Liver (tissue), 3 donors: ENCODE data around the gene HRH1.

Experiments
- EGR1 ChIP-seq, 2 donors: IDR thresholded peaks; 2 replicates each; pipeline ENCODE4 v1.6.1; 2016 to 2018; ENCODE audit warnings: antibody characterized with exemption in 2 of 2, low read depth in 2 of 2
- FOXA1 ChIP-seq: IDR thresholded peaks from 2 replicates; pipeline ENCODE4 v1.6.1; 2016; ENCODE audit warnings: antibody characterized with exemption
- JUND ChIP-seq, 2 donors: IDR thresholded peaks; 2 replicates each; pipeline ENCODE4 v1.6.1; 2016; ENCODE audit warnings: antibody characterized with exemption in 2 of 2
- RAD21 ChIP-seq, 2 donors: IDR thresholded peaks; 2 replicates each; pipeline ENCODE4 v1.6.1; 2016; ENCODE audit warnings: antibody characterized with exemption in 2 of 2, mild to moderate bottlenecking in 2 of 2
- SP1 ChIP-seq: IDR thresholded peaks from 2 replicates; pipeline ENCODE4 v1.6.1; 2018; ENCODE audit warnings: antibody characterized with exemption, mild to moderate bottlenecking
- TAF1 ChIP-seq: conservative IDR thresholded peaks from 2 replicates; pipeline ENCODE4 v1.6.1; 2016; ENCODE audit warnings: antibody characterized with exemption, mild to moderate bottlenecking
- TF ChIP-seq, protein P1 (sequence below): fragments of 150-350 bp; IDR thresholded peaks from 2 replicates; pipeline ENCODE4 v1.5.1; 2017; ENCODE audit warnings: improper control_type of control experiment, low read depth, low read length; ENCODE audit not compliant: missing input control
- TF ChIP-seq, protein P2 (sequence below): IDR thresholded peaks from 2 replicates; pipeline ENCODE4 v1.6.1; 2016; ENCODE audit warnings: antibody characterized with exemption
- TF ChIP-seq, protein P3 (sequence below): IDR thresholded peaks from 2 replicates; pipeline ENCODE4 v1.6.1; 2016; ENCODE audit warnings: antibody characterized with exemption, mild to moderate bottlenecking
- TF ChIP-seq, protein P4 (sequence below): IDR thresholded peaks from 2 replicates; pipeline ENCODE4 v1.6.1; 2016; ENCODE audit warnings: antibody characterized with exemption
- donor health status: healthy.
- donor health status: healthy.

DNA sequence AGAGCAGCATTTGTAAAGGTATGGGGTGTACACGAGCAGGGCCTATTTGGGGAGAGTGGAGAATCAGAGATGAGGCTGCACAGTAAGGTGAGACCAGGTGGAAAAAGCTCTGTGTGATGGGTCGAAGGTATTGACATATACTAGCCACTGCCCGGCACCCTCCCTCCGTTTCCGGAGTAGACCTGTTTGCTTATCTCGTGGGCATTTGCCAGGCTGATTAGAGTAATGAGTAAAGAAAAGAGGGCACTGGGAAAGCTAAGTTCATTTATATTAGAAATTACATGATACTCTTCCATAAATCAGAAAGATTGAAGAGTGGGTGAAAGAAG is 71.7 kb downstream of the HRH1 start:
- TF ChIP-seq EGR1 (IDR thresholded peaks at IDR 0.05; ENCODE audit: low read depth in 2 of 2) (no peak), SP1 (no peak), JUND (IDR thresholded peaks at IDR 0.05) (no peak), FOXA1 (no peak), TAF1 (no peak), RAD21 (IDR thresholded peaks at IDR 0.05) (no peak)
- TF ChIP-seq, protein P1, sequence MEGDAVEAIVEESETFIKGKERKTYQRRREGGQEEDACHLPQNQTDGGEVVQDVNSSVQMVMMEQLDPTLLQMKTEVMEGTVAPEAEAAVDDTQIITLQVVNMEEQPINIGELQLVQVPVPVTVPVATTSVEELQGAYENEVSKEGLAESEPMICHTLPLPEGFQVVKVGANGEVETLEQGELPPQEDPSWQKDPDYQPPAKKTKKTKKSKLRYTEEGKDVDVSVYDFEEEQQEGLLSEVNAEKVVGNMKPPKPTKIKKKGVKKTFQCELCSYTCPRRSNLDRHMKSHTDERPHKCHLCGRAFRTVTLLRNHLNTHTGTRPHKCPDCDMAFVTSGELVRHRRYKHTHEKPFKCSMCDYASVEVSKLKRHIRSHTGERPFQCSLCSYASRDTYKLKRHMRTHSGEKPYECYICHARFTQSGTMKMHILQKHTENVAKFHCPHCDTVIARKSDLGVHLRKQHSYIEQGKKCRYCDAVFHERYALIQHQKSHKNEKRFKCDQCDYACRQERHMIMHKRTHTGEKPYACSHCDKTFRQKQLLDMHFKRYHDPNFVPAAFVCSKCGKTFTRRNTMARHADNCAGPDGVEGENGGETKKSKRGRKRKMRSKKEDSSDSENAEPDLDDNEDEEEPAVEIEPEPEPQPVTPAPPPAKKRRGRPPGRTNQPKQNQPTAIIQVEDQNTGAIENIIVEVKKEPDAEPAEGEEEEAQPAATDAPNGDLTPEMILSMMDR = no peak
- TF ChIP-seq, protein P2, sequence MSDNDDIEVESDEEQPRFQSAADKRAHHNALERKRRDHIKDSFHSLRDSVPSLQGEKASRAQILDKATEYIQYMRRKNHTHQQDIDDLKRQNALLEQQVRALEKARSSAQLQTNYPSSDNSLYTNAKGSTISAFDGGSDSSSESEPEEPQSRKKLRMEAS = no peak
- TF ChIP-seq, protein P3, sequence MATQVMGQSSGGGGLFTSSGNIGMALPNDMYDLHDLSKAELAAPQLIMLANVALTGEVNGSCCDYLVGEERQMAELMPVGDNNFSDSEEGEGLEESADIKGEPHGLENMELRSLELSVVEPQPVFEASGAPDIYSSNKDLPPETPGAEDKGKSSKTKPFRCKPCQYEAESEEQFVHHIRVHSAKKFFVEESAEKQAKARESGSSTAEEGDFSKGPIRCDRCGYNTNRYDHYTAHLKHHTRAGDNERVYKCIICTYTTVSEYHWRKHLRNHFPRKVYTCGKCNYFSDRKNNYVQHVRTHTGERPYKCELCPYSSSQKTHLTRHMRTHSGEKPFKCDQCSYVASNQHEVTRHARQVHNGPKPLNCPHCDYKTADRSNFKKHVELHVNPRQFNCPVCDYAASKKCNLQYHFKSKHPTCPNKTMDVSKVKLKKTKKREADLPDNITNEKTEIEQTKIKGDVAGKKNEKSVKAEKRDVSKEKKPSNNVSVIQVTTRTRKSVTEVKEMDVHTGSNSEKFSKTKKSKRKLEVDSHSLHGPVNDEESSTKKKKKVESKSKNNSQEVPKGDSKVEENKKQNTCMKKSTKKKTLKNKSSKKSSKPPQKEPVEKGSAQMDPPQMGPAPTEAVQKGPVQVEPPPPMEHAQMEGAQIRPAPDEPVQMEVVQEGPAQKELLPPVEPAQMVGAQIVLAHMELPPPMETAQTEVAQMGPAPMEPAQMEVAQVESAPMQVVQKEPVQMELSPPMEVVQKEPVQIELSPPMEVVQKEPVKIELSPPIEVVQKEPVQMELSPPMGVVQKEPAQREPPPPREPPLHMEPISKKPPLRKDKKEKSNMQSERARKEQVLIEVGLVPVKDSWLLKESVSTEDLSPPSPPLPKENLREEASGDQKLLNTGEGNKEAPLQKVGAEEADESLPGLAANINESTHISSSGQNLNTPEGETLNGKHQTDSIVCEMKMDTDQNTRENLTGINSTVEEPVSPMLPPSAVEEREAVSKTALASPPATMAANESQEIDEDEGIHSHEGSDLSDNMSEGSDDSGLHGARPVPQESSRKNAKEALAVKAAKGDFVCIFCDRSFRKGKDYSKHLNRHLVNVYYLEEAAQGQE = no peak
- TF ChIP-seq, protein P4, sequence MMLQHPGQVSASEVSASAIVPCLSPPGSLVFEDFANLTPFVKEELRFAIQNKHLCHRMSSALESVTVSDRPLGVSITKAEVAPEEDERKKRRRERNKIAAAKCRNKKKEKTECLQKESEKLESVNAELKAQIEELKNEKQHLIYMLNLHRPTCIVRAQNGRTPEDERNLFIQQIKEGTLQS = no peak
